ENCODE results near the gene TUBB4A.

Gene TUBB4A

GRCh38 chr19:6459262-6460098, 42.6 kb downstream of the TUBB4A start, which contains the start of gene SLC25A23:
Gene SLC25A23, minus strand, starts transcription at chr19:6459792. Its CDS starts 164 bp downstream, at chr19:6459628.
- Histone ChIP-seq H3K4me3 (peak within 1 kb of the TSS; percentile 91), H3K4me2 (peak within 1 kb of the TSS; percentile 98), H3K4me1 (peaks cover 22% of the 10 kb centered on the region), H3K9me3 (peaks cover 17% of the 10 kb centered on the region), H4K20me1 (peaks cover 10% of the 10 kb centered on the region), H3K9ac (peak within 1 kb of the TSS; percentile 82), H3K27ac (peak within 1 kb of the TSS; percentile 81), H3K27me3 (no peaks in the 10 kb centered on the region), H3K36me3 (peaks cover 30% of the 10 kb centered on the region)
- no peak for TF ChIP-seq Cebpa-rat (IDR thresholded peaks at IDR 0.05)

- peak overlapping the region; percentile 91 for H3K4me3 ChIP-seq
- TF ChIP-seq Cebpa-rat (IDR thresholded peaks at IDR 0.05): no peak
- H3K4me2 ChIP-seq: peak overlapping the region; percentile 98
- peaks cover 10% of the 10 kb centered on the region for H4K20me1 ChIP-seq
- peak overlapping the region; percentile 81 for H3K27ac ChIP-seq
- peaks cover 37% of the 10 kb centered on the region for H3K36me3 ChIP-seq
- no peaks in the 10 kb centered on the region for H3K27me3 ChIP-seq
- peaks cover 24% of the 10 kb centered on the region for H3K9me3 ChIP-seq
- H3K4me1 ChIP-seq: peaks cover 22% of the 10 kb centered on the region
- peak overlapping the region; percentile 82 for H3K9ac ChIP-seq
These were observed 43.3 kb downstream of the TUBB4A start for GRCh38 chr19:6458695-6459261.

- H4K20me1 ChIP-seq: peaks cover 10% of the 10 kb centered on the region
- no peak for TF ChIP-seq Cebpa-rat (IDR thresholded peaks at IDR 0.05)
- peaks cover 43% of the 10 kb centered on the region for H3K36me3 ChIP-seq
- H3K27ac ChIP-seq: peak overlapping the region; percentile 51
- H3K4me1 ChIP-seq: peaks cover 22% of the 10 kb centered on the region
- peak overlapping the region; percentile 98 for H3K4me2 ChIP-seq
- H3K27me3 ChIP-seq: no peaks in the 10 kb centered on the region
- H3K9me3 ChIP-seq: peaks cover 26% of the 10 kb centered on the region
- peak overlapping the region; percentile 91 for H3K4me3 ChIP-seq
- peak overlapping the region; percentile 82; the same call in 1 of the 2 replicates for H3K9ac ChIP-seq
These were observed 44.0 kb downstream of the TUBB4A start for GRCh38 chr19:6457958-6458694.

- Histone ChIP-seq H4K20me1 (peaks cover 10% of the 10 kb centered on the region), H3K4me1 (peaks cover 22% of the 10 kb centered on the region), H3K9ac (no peak overlapping the region), H3K4me2 (no peak overlapping the region), H3K4me3 (no peak overlapping the region), H3K27me3 (no peaks in the 10 kb centered on the region), H3K36me3 (peaks cover 65% of the 10 kb centered on the region), H3K9me3 (peaks cover 26% of the 10 kb centered on the region), H3K27ac (no peak overlapping the region)
- no peak for TF ChIP-seq Cebpa-rat (IDR thresholded peaks at IDR 0.05)
These were observed 46.2 kb downstream of the TUBB4A start for GRCh38 chr19:6455924-6456323.

- H4K20me1 ChIP-seq: peaks cover 10% of the 10 kb centered on the region
- peaks cover 26% of the 10 kb centered on the region for H3K9me3 ChIP-seq
- H3K27ac ChIP-seq: no peak overlapping the region
- H3K27me3 ChIP-seq: no peaks in the 10 kb centered on the region
- no peak overlapping the region for H3K9ac ChIP-seq
- no peak overlapping the region for H3K4me3 ChIP-seq
- H3K36me3 ChIP-seq: peaks cover 79% of the 10 kb centered on the region
- TF ChIP-seq Cebpa-rat (IDR thresholded peaks at IDR 0.05): no peak
- peaks cover 21% of the 10 kb centered on the region for H3K4me1 ChIP-seq
- no peak overlapping the region for H3K4me2 ChIP-seq
These were observed 48.1 kb downstream of the TUBB4A start for GRCh38 chr19:6453951-6454565.

- Histone ChIP-seq H3K4me2 (no peak overlapping the region), H3K27me3 (no peaks in the 10 kb centered on the region), H3K9ac (no peak overlapping the region), H3K9me3 (peaks cover 26% of the 10 kb centered on the region), H3K27ac (no peak overlapping the region), H3K4me1 (peaks cover 9% of the 10 kb centered on the region), H4K20me1 (no peaks in the 10 kb centered on the region), H3K36me3 (peaks cover 79% of the 10 kb centered on the region), H3K4me3 (no peak overlapping the region)
- no peak for TF ChIP-seq Cebpa-rat (IDR thresholded peaks at IDR 0.05)
These were observed 49.2 kb downstream of the TUBB4A start for GRCh38 chr19:6452899-6453298.

GRCh38 chr19:6452223-6452614, 49.9 kb downstream of the TUBB4A start:
- H3K9me3 ChIP-seq: peaks cover 26% of the 10 kb centered on the region
- no peaks in the 10 kb centered on the region for H4K20me1 ChIP-seq
- H3K4me1 ChIP-seq: peaks cover 3% of the 10 kb centered on the region; the same call in 1 of the 2 replicates
- H3K9ac ChIP-seq: no peak overlapping the region
- no peak overlapping the region for H3K4me3 ChIP-seq
- no peak overlapping the region for H3K4me2 ChIP-seq
- peaks cover 82% of the 10 kb centered on the region for H3K36me3 ChIP-seq
- no peaks in the 10 kb centered on the region for H3K27me3 ChIP-seq
- TF ChIP-seq Cebpa-rat (IDR thresholded peaks at IDR 0.05): no peak
- H3K27ac ChIP-seq: no peak overlapping the region

GRCh38 chr19:6451583-6452222, 50.4 kb downstream of the TUBB4A start:
- Histone ChIP-seq H3K27me3 (no peaks in the 10 kb centered on the region), H4K20me1 (no peaks in the 10 kb centered on the region), H3K27ac (no peak overlapping the region), H3K9me3 (peaks cover 26% of the 10 kb centered on the region), H3K4me2 (no peak overlapping the region), H3K9ac (no peak overlapping the region), H3K4me3 (no peak overlapping the region), H3K4me1 (no peaks in the 10 kb centered on the region), H3K36me3 (peaks cover 82% of the 10 kb centered on the region)
- no peak for TF ChIP-seq Cebpa-rat (IDR thresholded peaks at IDR 0.05)

GRCh38 chr19:6450166-6450565, 51.9 kb downstream of the TUBB4A start:
- Histone ChIP-seq H4K20me1 (no peaks in the 10 kb centered on the region), H3K27ac (no peak overlapping the region), H3K36me3 (peaks cover 82% of the 10 kb centered on the region), H3K4me3 (no peak overlapping the region), H3K4me1 (no peaks in the 10 kb centered on the region), H3K27me3 (no peaks in the 10 kb centered on the region), H3K9ac (no peak overlapping the region), H3K4me2 (no peak overlapping the region), H3K9me3 (peaks cover 15% of the 10 kb centered on the region)
- no peak for TF ChIP-seq Cebpa-rat (IDR thresholded peaks at IDR 0.05)
